ENCODE data around the gene TMEM126B.

DNA sequence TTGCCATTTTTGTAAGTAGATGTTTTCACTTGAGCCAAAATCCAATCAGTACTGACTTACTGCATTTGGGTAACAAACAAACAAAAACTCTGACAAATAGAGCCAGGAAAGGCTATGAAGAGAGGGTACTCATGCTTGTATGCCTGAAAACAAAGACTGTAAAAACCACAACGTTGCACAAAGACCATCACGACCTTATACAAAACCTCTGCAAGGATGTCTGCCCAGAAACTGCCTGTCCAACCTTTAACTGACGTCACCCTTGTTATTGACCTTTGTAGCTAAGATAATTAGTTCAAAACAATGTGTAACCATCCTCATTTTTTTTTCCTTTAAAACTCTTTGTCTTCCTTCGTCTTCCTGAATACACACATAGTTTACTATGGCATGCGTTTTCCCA is 37.3 kb downstream of the TMEM126B start:
- no peak for TF ChIP-seq EZH2phosphoT487 (conservative IDR thresholded peaks at IDR 0.05; ENCODE audit: low read length)
- TF ChIP-seq, protein P1, sequence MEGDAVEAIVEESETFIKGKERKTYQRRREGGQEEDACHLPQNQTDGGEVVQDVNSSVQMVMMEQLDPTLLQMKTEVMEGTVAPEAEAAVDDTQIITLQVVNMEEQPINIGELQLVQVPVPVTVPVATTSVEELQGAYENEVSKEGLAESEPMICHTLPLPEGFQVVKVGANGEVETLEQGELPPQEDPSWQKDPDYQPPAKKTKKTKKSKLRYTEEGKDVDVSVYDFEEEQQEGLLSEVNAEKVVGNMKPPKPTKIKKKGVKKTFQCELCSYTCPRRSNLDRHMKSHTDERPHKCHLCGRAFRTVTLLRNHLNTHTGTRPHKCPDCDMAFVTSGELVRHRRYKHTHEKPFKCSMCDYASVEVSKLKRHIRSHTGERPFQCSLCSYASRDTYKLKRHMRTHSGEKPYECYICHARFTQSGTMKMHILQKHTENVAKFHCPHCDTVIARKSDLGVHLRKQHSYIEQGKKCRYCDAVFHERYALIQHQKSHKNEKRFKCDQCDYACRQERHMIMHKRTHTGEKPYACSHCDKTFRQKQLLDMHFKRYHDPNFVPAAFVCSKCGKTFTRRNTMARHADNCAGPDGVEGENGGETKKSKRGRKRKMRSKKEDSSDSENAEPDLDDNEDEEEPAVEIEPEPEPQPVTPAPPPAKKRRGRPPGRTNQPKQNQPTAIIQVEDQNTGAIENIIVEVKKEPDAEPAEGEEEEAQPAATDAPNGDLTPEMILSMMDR (IDR thresholded peaks at IDR 0.05; ENCODE audit: insufficient read depth, low read length, poor library complexity, severe bottlenecking): no peak

All from SU-DHL-6 (cell line).